ENCODE data around the gene KCNK7.

DNA sequence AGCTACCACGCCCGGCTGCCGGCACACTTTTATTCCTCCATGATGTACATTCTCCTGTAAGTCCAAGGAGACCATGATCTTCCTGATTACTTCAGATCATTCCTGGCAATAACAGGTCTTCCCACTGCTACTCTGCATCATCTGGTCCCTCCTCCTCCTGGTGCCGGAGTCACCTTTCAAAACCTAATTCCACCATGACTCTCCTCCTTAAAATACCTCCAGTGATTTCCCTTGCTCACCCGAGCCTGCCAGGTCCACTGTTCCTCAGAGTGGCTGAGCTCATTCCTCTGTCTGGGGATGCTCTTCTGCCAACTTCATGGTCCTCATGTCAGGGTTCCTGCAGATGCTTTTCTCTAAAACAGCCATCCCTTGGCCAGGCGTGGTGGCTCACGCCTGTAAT, 33.6 kb downstream of the KCNK7 start:
- TF ChIP-seq, protein P1, sequence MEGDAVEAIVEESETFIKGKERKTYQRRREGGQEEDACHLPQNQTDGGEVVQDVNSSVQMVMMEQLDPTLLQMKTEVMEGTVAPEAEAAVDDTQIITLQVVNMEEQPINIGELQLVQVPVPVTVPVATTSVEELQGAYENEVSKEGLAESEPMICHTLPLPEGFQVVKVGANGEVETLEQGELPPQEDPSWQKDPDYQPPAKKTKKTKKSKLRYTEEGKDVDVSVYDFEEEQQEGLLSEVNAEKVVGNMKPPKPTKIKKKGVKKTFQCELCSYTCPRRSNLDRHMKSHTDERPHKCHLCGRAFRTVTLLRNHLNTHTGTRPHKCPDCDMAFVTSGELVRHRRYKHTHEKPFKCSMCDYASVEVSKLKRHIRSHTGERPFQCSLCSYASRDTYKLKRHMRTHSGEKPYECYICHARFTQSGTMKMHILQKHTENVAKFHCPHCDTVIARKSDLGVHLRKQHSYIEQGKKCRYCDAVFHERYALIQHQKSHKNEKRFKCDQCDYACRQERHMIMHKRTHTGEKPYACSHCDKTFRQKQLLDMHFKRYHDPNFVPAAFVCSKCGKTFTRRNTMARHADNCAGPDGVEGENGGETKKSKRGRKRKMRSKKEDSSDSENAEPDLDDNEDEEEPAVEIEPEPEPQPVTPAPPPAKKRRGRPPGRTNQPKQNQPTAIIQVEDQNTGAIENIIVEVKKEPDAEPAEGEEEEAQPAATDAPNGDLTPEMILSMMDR (IDR thresholded peaks at IDR 0.05), result no peak
- TF ChIP-seq POLR2A (IDR thresholded peaks at IDR 0.05), result no peak

Data from thyroid gland (tissue), 4 donors.